ENCODE measurements around the gene EME1. TPM values are rescaled to one million over a fixed set of nuclear protein-coding genes. Genes with fewer than 3 reads are reported as not detected.

The EME1 gene
- total and polyA plus RNA-seq, 2 donors (not counting 3 experiments of a cell fraction or from before 2014, with no cell fraction given) = 5.6 to 9.1 TPM

GRCh38 chr17:50406578-50406977 lies 33.5 kb downstream of the EME1 start:
- DNase-seq (ENCODE audit: low read depth, low spot score) = no peak
- dilution Hi-C loops (cut with MboI; ENCODE audit: extremely low pct_ligation_motif_present, low sequenced_read_pairs) (no loop called here), intact Hi-C loops (cut with micrococcal nuclease) (no loop called here)
- Histone ChIP-seq H3K9me3 (replicated peaks; ENCODE audit: control insufficient read depth, insufficient read depth, low read length) (no peaks in the 10 kb centered on the region), H2AFZ (ENCODE audit: low read depth, low read length) (no peak overlapping the region), H3K9me1 (replicated peaks; ENCODE audit: control insufficient read depth, extremely low read depth, insufficient read depth, low read length) (no peaks in the 10 kb centered on the region), H3K9ac (replicated peaks; ENCODE audit: extremely low read depth, insufficient read depth, low read length) (no peak overlapping the region), H3K36me3 (ENCODE audit: control insufficient read depth in 2 of 2, extremely low read depth in 1 of 2, insufficient read depth in 2 of 2, low read length in 2 of 2) (no peaks in the 10 kb centered on the region), H3K4me3 (replicated peaks in 1 of 3; ENCODE audit: insufficient read depth in 1 of 3, low read depth in 1 of 3, low read length in 3 of 3) (no peak overlapping the region), H3K27ac (ENCODE audit: insufficient read depth, low read depth, low read length) (no peak overlapping the region), H3K27me3 (ENCODE audit: control insufficient read depth in 2 of 2, insufficient read depth in 2 of 2, low read length in 2 of 2) (peaks cover 12 to 15% of the 10 kb centered on the region in 2 experiments), H4K20me1 (replicated peaks; ENCODE audit: control insufficient read depth, extremely low read depth, insufficient read depth, low read length) (no peaks in the 10 kb centered on the region), H3K4me2 (ENCODE audit: insufficient read depth, low read length) (no peak overlapping the region), H3K4me1 (ENCODE audit: control insufficient read depth, extremely low read depth, insufficient read depth, low read length) (no peaks in the 10 kb centered on the region), H3K79me2 (ENCODE audit: control insufficient read depth, insufficient read depth, low read length) (no peaks in the 10 kb centered on the region)
- POLR2A ChIA-PET = no interaction called here
- TF ChIP-seq CTCF (IDR thresholded peaks at IDR 0.05; ENCODE audit: extremely low read depth in 1 of 2, insufficient read depth in 1 of 2, low read depth in 1 of 2, low read length in 2 of 2) = no peak
- TF ChIP-seq JUN (IDR thresholded peaks at IDR 0.05; ENCODE audit: borderline replicate concordance, insufficient read depth, insufficient read length, low read depth) = no peak
- no peak for TF ChIP-seq GATA2 (IDR thresholded peaks at IDR 0.05; ENCODE audit: insufficient read depth, insufficient read length, low read depth, low read length)
- no peak for TF ChIP-seq FOS (IDR thresholded peaks at IDR 0.05; ENCODE audit: borderline replicate concordance, insufficient read depth, low read length)
- TF ChIP-seq POLR2AphosphoS5 (IDR thresholded peaks at IDR 0.05; ENCODE audit: insufficient read depth, low read depth, low read length) = no peak
- no peak for TF ChIP-seq MYC (IDR thresholded peaks at IDR 0.05; ENCODE audit: low read depth, low read length)
- no peak for TF ChIP-seq POLR2A (IDR thresholded peaks at IDR 0.05; ENCODE audit: low read depth, low read length)
- no peak for TF ChIP-seq MAX (IDR thresholded peaks at IDR 0.05; ENCODE audit: insufficient read depth, insufficient read length)
- TF ChIP-seq EZH2 (IDR thresholded peaks at IDR 0.05; ENCODE audit: borderline replicate concordance, low read depth, low read length, severe bottlenecking) = no peak
- no peak for FAIRE-seq
- BruUV-seq (replicated peaks) = no TSS peak
- CTCF ChIA-PET = interaction anchor here (1.0 to 4.5 kb wide), 2 partner anchors 9 to 15 kb away, joined by 3 to 25 read pairs; partner anchors contain the start of gene LRRC59
